Measurements from ENCODE around the gene ARHGAP22.

ARHGAP22 gene

GRCh38 chr10:48496831-48497779 is 107.8 kb downstream of the ARHGAP22 start:
- no peak for DNase-seq (ENCODE audit: low read depth)

DNA sequence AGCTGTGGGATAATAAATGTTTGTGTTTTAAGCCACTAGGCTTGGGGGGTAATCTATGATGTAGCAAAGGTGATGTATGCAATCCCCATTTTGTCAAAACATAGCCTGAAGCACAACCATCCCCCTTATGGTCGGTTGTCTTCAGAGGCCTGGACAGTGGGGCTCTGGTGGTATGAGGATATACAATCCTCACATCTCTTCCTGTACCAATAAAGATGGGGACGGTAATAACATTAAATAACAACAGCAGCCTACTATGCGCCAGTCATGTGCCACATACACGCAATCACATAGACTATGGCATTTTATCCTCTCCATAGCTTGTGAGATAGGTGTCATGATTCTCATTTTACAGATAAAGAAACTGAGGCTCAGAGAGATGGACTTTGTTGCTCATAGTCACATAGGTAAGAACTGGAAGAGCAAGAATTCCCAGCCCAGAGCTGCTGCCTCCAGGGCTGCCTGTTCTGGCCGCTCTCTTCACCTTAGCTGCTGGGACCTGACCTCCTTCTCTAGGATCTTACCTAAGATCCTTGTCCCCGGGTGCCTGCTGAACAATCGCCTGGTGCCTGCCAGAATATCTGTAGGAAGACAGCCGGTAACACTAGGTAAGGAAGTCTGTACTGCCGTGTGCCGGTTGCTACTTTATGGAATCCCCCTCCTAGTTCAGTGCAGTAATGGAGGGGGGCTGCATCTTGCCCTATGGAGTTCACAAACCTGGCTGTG is 108.6 kb downstream of the ARHGAP22 start:
- DNase-seq (ENCODE audit: low read depth), result no peak

DNA sequence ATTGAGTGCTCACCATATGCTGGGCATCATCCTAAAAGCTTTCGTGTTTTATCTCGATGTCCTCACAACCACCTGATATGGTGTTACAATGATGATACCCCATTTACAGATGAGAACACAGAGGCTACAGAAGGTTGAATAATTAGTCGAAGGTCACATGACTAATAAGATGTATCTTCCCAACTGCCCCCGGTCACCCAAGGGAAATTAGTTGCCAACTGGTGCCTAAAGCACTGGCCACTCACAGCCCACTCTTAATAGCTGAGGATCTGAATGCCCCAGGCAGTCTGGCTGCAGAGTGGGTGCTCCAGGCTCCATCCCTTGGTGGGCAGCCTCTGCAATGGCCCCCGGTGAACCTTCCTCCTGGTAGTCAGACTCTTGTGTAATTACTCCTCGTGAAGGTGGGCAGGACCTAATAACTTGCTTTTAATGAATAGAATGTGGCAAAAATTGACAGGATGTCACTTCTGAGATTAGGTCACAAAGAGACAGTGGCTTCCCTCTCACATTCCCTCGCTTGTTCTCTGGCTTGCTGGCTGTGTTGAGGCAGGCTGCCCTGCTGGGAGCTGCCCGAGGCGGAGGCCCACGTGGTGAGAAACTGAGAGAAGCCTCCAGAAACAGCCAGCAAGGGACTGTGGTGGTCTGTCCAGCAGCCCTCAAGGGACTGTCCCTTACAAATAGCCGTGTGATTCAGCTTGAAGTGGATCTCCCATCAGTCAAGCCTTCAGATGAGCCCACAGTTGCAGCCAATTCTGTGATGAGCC is 109.4 kb downstream of the ARHGAP22 start:
- no peak for DNase-seq (ENCODE audit: low read depth)

DNA sequence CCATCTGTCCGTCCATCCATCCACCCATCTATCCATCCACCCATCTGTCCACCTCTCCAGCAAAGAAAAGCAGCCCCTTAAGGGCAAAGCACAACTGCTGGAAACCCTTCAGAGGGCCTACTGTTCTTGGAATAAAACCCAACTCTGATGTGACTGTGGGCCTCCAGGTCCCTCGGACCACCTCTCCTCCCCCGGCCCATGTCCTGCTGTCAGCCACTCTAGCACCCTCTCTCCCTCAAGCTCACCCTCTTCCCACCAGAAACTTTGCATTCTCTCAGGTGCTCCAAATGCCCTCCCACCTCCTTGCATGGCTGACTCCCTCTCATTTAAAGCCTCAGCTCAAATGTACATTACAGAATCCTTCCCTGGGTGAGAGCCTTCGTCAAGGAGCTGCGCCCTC is 110.3 kb downstream of the ARHGAP22 start:
- no peak for DNase-seq (ENCODE audit: low read depth)

DNA sequence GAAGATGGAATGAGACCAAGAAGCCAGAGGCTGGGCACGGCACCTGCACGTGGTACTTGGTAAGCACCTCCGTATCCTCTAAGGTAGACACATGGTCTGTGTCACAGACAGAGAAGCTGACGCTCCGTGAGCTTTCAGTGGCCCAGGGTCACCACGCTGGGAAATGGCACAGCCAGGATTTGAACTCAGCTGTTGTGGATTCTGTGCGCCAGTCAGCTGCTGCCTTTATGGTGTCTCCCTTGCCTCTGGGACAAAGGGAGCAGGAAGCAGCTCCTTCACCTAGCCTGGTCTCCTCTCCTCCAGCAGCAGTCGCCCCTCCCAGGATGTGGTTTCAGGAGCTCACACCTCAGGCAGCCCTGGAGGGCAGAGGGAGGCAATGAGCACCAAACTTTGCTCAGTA is 110.8 kb downstream of the ARHGAP22 start:
- no peak for DNase-seq (ENCODE audit: low read depth)

DNA sequence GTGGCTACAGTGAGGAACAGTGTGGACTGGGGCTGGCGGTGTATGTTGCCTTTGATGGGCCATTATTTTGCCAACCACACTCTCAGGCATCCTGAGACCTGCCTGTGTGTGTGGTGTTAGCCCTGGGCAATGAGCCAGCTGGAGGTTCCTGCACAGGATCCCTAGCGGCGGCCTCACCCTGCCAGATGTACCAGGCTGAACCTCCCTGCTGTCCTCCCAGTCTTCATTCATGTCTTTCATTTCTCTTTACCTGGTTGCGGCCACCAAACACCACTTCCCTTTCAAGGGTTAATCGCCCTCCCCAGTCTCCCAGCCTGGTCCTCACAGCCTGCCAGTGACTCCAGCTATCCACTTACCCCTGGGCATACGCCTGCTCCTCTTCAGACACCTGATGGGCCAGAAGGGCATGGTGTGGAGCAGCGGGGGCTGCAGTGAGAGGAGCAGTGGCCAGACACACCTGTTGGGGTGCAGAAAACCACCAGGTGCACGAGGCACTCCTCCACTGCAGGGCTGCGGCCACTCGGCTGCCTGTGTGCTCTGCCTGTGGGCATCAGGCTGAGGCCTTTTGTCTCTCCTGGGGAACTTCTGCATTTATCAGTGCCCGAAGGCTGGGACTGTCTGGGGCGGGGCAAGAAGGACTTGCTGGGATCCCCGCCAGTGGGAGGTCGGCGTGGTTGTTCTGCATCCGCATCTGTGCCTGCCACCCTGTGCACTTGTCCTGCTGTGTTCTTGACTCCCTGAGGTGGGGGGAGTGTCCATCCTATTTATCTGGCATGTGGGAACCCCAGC is 111.6 kb downstream of the ARHGAP22 start:
- DNase-seq (ENCODE audit: low read depth), result no peak

DNA sequence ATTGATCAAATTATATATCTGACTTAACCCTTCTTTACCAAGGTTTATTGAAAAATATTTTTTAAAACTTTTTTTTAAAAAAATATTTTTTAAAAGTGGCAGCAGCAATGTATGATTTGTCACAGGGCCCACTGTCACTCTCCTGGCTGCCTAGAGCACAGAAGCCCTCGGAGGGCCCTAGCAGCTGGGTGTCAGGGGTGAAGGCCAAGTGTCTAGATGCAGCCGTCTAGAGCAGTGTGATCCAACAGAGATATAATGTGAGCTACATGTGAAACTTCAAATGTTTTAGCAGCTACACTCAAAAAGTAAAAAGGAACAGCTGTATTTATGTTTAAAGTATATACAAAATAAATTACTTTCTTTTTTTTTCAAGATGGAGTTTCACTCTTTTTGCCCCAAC is 112.7 kb downstream of the ARHGAP22 start:
- no peak for DNase-seq (ENCODE audit: low read depth)

DNA sequence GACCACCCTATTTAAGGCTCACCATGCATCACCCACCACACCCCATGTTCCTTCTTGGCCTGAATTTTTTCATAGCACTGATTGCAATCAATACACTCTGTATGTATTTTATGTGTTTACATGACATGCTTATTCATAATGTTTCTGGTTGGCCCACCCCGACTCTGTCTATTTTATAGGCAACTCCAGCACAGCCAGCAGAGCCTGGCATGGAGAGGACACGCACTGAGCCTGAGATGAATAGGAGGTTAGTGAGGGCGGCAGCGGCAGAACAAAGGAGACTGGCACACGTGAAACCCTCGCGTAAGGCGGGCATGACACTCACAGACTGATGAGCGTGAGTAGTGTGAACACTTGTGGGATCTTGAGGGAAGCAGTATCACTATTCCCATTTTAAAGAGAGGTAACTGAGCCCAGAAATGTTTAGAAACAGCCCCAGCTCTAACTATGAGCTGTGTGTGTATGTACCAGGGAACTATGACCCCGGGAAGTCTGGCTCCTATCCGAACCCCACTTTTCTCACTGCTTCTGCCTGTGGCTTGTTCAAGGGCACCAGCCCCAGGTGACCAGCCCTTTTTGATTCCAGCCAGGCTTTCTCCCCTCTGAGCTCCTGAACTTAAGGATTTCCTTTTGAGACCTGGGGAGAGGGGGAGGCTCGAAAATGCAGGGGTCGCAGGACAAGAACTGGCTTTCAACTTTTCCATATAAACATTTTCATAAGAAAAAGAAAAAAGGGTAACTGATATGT is 113.3 kb downstream of the ARHGAP22 start:
- no peak for DNase-seq (ENCODE audit: low read depth)

GRCh38 chr10:48490946-48491345 is 113.9 kb downstream of the ARHGAP22 start:
- no peak for DNase-seq (ENCODE audit: low read depth)

DNA sequence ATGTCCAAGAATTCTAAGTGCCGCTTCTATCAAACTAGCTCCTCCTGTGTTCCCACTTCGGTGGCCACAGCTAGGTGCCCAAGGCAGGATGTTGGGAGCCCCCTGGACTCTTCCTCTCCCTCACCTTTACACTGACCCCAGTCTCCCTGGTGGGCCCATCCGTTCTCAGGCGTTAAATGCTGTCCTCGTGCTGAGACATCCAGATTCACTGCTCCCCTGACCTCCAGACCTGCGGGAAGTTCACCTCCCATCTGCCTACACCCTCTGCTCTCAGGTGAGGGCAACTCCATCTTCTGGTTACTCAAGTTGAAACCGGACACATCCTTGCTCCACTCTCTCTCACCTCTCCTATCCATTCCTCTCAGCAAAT is 114.3 kb downstream of the ARHGAP22 start:
- no peak for DNase-seq (ENCODE audit: low read depth)

DNA sequence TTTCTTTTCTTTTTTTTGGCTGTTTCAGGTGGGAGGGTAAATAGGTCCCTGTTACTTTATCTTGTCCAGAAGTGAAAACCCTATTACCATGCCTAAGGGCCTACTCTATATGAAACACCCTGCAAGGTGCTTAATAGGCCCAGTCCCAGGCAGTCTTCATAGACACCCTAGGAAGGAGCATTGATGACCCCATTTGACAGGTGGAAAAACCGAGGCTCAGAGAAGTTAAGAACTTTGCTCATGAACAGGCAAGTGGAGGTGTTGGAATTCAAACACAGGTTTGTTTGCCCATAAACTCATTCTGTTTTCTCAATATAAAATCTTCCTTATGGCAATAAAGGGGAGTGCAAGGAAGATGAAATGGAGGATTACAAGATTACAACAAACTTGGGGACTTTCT is 115.8 kb downstream of the ARHGAP22 start:
- DNase-seq (ENCODE audit: low read depth), result no peak

DNA sequence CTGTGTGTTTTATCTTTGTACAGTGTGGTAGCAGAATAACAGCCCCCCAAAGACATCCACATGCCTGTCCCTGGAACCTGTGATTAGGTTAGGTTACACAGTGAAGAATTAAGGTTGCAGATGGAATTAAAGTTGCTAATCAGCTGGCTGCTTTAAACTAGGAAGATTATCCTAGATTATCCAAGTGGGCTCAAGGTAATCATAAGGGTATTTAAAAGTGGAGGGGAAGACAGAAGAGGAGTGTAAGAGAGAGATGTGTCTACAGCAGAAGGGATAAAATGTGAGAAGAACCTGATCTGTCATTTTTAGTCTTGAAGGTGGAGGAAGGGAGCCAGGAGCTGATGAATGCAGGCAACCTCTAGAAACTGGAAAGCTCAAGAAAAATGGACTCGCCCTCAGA is 117.6 kb downstream of the ARHGAP22 start:
- DNase-seq (ENCODE audit: low read depth), result no peak

DNA sequence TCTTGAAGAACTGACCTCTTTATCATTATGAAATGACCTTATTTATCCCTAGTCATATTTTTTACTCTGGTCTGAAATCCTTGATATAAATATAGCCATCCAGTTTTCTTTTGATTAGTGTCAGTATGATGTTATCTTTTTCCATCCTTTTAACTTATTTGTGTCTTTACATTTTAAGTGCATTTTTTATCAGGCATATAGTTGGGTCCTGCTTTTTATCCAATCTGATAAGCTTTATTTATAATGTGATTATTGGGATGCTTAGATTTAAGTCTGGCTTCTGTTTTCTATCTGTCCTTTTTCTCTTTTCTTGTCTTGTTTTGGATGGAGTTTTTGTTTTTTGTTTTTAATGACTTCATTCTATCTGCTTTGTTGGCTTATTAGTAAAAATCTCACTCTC is 119.2 kb downstream of the ARHGAP22 start:
- no peak for DNase-seq (ENCODE audit: low read depth)

DNA sequence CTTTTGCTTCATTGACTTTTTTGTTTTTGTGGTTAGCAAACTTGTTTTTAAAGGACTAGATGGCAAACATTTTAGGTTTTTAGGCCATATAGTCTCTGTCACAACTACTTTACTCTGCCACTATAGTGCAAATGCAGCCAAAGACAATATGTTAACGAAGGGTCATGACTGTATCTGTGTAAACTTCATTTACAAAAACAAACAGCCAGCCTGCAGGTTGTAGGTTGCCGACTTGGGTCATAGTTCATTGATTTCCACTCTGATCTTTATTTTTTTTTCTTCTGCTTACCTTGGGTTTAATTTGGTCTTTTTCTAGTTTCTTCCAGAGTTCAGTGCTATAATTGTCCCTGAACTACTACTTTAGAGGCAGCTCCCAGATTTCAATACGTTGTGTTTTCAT is 120.0 kb downstream of the ARHGAP22 start:
- no peak for DNase-seq (ENCODE audit: low read depth)

DNA sequence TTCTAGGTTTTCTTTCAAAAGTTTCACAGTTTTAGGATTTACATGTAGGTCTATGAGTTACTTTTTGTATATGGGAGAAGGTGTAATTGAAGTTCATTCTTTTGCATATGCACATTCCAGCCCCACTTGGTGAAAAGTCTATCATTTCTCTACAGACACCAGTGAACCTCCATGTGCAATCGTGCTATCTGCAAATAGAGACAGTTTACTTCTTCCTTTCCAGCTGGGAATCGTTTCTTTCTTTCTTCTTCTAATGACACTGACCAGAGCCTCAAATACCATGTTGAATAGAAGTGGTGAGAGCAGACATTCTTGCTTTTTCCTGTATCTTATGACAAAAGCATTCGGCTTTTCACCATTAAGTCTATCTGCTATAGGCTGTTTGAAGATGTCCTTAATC is 122.7 kb downstream of the ARHGAP22 start:
- DNase-seq (ENCODE audit: low read depth), result no peak

DNA sequence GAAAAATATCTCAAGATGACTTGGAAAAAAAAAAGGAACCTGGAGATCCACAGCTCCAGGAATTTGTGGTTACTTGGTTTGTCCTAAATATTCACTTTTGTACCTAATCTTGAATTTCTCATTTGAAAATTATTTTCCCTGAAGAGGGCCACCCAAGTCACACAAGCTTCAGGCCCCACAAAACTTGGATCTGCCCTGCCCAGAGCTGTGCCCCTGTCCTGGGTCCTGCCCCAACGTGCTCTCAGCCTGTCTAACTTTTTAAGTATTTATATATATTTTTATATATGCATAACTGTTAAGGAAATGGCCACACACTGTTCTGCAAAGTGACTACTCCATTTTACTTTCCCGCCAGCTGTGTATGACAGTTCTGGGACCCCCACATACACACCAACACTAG is 123.5 kb downstream of the ARHGAP22 start:
- no peak for DNase-seq (ENCODE audit: low read depth)

DNA sequence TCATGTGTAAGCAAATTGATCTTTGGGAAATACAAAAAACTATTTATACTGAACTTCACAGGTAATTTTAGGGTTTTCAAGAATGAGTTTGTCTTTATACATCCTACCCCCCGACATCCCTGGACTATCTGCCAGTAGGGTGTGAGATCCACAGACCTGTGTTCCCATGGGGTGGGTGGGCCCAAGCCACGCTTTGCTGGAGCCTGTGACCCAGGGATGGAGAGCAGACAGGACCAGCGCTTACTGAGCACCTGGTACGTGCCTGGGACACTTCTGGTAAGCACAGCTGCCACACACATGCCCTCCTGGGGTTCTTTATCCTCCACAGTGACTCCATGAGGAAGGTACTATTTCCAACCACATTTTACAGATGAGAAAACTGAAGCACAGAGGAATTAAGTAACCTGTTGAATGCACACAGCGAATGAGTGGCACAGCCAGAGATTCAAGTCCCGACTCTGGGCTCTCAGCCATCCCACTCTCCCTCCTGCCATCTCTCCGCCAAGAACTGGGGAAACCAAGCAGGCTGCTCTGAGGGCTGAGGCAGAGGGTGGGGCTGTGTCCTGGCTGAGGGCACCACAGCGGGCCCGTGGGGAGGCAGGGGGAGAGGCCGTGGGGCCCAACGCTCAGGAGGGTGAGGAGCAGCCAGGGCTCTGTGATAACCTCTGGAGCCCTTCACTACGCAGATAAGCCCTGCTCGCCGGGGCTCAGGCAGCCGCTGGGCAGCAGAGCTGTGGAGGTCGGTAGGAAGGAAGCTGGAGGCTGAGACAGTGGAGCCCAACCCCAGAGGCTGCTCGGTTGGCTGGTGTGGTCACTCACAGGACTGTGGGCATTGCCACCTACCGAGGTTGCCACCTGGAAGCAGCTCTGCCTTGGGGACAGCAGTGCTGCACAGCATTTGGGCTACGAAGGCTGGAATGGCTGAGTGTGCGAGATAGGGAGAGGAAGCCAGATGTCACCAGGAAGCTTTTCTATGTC is 124.2 kb downstream of the ARHGAP22 start:
- DNase-seq (ENCODE audit: low read depth), result no peak

DNA sequence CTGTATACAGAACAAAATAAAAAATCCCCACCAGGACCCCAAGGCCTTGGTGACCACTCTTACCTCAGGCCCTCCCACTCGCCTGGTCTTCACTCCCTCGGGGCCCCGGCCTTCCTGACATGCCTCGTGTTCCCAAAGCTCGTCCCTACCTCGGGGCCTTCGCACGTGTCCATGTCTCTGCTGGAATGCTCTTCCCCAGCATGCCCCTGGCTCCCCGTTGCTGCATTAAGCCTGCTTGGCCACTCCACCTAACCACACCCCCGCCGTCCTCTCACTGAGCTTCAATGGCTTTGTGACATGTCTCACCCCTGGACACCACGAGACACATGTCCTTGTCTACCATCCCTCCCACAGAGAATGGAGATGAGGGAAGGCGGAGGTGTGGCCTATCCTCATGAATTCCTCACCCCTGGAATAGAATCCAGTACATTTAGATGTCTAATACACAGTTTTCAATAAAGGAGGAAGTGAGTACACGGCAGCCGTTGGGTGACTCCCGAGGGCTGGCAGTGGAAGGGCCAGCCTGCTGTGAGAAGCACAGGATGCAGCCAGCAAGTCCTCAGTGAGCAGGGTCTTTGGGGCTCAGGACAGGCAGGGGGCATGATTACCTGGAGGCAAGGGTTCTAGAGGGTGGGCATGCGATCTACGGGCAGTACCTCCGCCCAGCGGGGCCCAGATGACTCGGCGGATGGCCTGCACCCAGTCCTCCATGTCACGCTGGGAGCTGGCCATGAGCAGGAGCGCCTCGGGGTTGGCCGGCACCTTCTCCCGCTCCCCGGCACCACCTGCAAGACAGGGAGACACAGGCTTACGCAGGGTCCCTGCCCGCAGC is 125.7 kb downstream of the ARHGAP22 start:
- DNase-seq (ENCODE audit: low read depth), result no peak

DNA sequence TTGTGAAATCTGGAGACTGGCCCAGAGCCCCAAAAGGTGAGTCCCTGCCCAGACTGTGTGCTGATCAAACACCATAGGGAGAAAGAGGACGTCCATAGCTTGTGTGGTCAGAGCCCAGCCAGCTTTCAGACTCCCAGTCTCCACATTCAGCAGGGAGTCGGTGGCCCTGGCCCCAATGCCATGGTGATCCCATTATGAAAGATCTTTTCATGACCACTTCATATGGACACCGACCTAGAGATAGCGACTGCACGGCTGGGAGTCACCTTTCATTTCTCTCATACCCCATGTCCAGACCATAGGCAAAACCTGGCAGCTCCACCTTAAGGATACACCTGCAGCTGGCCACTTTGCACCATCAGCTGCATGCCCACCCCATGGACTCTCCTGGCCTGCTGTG is 126.4 kb downstream of the ARHGAP22 start:
- no peak for DNase-seq (ENCODE audit: low read depth)

Data from stimulated activated CD8-positive, alpha-beta memory T cell treated with anti-CD3 and anti-CD28 coated beads, Interleukin-12 subunit alpha, Interleukin-12 subunit beta, amount 100 ng/mL, for 1 hour (primary cell).